ENCODE measurements around the gene MC2R.

MC2R gene

DNA sequence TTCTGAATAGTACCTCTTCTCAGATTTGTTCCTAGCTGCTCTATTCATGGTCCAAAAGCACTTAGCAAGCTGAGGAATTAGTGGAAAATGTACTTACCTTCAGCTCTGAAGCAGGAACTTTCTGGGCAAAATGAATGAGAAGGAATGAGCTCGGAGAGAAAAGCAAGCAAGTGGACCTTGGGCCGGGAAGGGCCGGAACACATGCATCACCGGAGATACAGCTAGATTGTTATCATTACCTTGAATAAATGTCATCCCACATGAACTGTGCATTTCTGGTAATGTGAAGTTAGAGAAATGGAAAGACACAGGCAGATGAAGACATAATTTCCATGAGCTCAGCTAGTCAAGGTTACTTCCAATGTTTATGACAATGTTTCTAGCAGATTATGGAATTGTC is at the start of gene MC2R:
MC2R (minus strand) TSS at position 146 of the 400 bp plus-strand sequence. CDS start 30,018 bp downstream, outside the sequence.
- no peak for DNase-seq

DNA sequence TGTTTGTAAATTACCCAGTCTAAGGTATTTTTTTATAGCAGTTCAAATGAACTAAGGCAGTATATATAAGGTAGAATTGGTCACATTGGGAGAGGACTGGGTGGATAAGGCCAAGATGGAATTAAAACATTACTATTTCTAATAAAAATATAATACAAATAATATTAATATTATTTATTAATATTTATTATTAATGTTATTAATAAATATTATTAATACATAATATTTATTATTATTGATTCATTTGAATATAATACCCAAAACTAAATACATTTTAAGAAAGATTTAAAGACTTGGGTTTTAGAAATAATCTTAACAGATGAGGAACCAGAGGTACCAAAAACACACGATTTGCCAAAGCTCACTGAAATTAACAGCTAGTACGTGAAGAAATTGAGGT is 30.5 kb upstream of the MC2R start:
- DNase-seq, result no peak

DNA sequence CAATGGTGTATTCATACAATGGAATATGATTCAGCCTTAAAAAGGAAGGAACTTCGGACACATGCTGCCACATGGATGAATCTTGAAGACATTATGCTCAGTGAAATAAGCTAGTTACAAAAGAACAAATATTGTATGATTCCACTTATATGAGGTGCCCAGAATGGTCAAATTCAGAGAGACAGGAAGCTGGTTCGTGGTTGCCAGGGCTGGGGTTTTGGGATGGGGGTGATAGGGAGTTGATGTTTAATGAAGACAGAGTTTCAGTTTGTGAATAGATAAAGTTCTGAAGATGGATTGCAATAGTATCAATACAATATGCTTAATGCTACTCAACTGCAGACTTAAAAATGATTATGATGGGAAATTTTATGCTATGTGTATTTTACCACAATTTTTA is 28.0 kb upstream of the MC2R start:
- no peak for DNase-seq

DNA sequence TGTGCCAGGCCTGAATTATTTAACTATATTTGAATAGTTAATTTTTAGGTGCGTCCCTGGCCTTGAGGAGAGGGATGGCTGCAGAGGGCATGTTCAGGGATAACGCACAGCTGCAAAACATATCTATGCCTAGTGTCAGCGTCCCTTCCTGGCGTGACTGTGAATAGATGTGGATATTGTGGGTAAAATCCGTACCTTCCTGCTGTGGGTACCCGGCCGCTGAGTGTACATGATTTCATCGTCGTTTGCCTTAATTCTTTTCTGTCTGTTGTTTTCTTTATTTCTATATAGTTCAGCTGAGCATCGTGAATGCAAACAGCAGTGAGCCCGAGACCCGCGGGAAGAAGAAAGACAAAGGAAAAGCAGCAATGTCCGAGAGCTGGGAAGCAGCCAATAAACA is 25.0 kb upstream of the MC2R start:
- DNase-seq, result no peak

DNA sequence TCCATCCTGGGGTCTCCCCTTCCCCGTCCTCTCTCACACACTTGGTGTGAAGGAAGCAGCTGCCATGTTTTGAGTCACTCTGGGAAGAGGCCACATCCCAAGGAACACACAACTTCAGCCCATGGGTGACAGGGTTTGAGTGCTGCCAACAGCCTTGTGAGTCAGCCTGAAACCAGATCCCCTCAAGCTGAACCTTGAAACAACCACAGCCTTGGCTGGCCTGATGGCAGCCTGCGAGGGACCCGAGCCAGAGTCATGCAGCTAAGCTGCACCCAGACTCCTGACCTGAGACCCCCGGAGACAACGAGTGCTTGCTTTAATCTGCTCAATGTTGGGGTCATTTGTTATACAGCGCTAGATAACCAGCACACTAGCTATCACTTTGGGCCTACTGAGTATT is 19.3 kb upstream of the MC2R start:
- DNase-seq, result no peak

DNA sequence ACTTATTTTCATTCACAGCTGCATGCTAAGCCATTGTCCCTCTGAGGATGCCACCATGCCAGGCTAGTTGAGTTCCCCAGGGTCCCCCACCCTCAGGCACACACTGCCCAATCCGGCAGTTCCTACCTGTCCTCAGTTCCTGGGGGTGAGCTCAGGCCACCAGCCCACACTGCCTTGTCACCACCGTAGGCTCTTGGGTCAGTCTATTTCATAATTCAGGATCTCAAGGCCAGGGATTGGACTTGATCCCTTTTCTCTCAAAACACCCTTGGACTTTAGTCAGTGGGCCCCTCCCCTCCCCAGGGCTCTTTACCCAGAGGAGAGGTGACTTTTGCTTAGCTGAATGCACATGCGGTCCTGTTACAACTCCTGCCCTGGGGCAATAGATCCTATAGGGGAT is 18.7 kb upstream of the MC2R start:
- DNase-seq, result no peak

DNA sequence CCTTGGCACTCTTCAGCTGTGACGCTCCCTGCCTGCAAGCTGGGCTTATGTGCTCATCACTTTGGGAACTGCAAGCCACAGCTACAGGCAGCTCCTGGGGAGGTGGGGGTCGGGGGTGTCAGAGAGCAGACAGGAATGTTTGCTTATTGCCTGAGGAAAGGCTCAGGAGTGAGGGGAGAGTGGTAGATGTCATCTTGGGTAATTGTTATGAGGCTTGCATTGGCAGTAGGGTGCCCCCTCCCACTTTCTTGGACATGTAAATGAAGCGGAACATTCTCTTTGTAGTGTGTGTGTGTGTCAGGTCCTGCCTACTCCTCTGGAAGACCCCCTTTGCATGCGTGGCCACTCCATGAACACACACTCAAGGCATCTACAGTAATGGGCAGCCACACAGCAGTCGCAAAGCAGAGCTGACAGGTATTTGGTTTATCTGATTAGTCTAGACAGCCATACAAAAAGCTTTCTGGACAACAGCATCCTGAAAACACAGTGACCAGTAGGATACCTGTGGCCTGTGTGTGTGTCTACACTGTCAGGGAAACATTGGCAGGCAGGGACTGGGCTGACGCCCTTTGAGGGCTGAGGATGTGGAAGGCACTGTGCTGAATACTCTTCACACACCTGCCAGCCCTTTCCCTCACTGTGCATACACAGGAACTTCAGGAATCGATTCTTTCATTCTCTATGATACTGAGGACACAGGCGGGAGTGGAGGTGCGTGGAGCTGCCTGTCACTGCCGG is 17.1 kb upstream of the MC2R start:
- no peak for DNase-seq

DNA sequence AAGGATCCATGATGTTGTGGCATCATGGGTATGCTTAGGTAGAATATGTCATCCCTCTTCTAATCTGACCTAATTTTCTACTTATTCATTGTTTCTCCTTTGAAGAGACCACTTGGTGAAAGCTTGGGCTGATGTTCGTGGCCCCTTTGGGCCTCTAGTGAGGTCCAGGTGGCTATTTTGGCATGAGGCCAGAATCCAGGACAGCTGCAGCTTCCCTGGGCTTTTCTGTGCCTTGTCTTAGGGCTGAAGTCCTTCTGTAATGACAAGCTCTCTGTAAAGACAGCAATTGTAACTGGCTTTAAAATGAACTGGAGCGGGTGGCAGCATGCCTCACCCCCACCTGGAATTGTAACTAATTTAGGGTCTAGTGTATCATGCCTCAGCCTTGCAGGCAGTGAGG is 15.6 kb upstream of the MC2R start:
- no peak for DNase-seq

DNA sequence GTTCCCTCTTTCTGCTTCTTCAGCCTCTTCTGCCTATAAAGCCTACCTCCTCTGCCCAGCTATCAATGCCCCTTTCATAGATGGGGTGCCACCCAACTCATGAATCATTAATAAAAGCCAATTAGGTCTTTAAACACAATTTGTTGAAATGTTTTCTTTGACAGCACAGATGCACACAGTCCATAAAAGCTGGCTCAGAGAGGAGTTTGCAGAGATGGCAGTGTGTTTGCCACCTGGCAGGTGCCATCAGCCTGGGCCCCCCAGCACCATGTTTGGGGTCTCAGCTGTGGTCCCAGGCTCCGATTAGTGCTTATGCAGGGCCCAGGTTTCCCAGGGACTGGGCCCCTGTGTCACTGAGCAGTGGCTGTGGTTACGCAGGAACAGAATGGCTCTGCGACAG is 7.9 kb upstream of the MC2R start:
- no peak for DNase-seq

DNA sequence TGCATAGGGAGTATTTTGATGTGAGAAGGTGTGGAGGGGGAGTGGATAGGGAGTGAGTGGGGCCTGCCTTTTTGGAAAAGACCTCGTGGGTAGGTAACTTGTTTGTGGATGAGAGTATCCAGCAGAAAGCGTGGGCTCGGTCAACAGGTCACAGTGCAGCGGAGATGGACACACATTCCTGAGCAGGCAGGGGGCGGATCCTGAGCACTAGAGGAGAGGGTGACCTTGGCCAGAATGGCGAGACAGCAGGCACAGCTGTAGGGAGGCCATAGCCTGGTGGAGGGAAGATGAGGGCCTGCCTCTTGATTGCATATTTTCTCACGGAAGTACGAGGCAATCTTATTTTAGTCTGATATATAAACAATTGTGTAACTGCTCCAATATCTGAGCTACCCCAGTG is 3.6 kb upstream of the MC2R start:
- no peak for DNase-seq

DNA sequence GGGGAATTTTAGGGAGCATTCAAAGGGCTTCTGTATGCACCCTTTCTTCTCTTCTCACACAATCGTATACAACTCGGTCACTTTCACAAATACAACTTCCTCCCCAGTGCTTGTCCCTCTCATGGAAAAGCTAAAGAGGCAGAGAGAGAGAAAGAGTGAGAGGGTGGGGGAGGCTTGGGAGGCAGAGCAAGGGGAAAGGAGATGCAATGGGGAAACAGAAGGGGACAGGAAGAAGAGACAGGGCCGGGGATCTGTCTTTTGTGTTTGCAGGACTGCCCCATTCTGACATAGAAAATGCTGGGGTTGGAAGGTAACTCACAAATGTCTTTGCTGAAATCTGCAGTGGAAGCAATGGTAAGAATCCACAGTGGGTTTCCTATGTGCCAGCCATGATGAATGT is 2.1 kb upstream of the MC2R start:
- no peak for DNase-seq

DNA sequence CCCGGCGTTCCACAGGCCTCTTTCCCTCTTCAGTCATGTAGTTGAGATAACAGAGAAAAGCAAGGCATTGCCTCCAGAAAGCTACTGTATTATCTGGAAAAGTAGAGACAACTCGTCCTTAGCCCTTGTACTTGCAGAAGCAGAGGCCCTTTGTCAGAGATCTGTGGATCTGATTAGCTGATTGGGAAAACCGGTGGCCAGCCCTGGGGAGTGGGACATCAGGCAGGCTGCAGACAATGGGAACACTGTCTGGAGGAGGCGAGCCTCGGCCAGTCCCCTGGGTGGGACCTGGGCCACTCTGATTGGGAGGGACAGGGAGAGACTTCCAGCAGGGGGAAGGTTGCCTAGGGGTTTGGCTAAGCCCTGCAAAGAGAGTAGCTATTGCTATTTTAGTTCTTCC is 1.2 kb upstream of the MC2R start:
- DNase-seq, result no peak

DNA sequence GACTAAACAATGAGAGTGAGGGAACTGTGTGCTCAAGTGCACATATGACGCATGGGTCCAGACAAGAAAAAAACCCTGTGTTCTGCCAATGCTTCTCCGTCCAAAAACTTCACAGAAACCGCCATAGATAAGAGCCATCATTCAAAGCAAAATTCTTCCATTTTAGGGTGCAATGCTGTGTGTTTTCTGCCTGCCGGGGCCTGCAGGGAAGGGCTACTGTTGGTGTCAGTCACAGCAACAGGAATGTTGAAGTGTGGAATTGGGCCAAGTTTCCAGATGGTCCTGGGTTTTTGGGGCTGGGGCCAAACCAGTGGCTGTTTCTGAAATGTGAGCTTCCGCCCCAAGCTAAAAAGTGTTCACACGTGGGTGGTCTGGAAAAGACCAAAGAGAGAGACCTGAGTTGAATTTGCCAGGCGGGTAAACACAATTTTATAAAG is 677 bp upstream of the MC2R start:
- no peak for DNase-seq

DNA sequence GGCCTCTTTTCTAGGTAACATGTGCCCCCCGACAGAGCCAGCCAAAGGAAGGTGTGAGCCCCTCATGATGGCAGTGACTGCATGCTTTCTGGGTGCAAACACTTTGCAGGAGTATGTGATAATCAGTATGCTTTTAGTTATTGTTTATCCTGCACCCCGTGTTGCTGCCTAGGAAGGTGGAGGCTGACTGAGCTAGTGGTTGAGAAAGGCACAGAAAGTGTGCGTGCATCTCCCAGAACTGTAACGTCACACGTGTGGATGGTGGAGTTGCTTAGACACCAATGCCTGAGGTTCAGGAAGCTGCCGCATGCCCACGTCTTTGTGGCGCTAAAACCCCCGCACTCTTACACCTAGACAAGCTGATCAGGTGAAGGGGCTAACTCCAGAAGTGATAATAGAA is 580 bp downstream of the MC2R start:
- no peak for DNase-seq

DNA sequence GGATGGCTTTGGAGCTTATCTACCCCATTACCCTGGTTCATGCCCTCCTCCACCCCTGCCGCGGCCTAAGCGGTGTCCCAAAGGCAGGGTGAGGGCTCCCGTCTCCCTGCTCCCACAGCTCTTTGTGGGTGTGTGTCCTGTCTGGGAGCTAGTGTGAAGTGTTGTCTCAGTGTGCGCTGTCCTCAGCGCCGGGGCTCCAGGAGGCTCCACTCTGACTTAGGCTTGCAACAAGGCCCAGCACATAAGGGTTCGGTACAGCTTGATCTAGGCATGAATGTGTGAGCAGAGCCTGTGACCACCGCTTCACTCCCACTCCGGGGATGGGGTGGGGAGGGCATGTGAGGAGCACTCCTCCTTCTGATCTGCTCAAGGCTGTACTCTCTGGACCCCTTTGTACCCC is 1.2 kb downstream of the MC2R start:
- no peak for DNase-seq

DNA sequence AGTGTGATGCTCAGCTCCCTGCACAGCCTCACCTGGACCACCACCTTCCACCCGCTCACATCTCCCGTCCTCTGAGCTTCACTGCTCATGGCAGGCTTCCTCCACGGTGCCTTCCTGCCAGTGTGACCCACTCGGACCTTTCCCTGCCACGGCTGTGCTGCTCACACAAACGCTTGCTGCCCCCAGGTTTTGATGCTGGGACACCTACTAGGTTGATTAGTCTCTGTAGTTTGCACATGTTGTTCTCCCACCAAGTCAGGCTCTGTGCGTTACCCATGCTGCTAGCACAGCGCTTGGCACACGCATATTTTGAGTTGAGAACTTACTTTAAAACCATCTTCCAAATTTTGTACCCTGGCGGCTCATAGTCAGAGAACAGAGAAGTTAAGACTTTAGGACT is 2.1 kb downstream of the MC2R start:
- no peak for DNase-seq

DNA sequence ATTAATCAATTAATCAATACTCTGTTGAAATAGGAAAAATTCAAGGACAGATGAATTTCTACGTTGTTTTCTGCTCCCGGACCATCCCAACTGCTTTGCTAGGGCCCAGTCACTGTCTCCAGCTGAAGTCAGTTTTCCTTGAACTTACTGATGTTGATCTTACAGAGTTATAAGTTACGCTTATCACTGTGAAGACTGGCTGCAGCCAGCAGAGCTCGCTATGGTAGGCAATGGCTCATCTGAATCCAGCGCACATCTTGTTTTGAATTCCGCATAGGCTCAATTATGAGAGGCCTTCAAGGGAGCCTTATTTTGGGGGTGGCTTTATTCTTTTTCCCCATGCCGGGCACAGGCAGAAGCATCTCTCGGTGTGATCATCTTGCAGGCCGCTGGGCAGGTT is 2.7 kb downstream of the MC2R start:
- DNase-seq, result no peak

DNA sequence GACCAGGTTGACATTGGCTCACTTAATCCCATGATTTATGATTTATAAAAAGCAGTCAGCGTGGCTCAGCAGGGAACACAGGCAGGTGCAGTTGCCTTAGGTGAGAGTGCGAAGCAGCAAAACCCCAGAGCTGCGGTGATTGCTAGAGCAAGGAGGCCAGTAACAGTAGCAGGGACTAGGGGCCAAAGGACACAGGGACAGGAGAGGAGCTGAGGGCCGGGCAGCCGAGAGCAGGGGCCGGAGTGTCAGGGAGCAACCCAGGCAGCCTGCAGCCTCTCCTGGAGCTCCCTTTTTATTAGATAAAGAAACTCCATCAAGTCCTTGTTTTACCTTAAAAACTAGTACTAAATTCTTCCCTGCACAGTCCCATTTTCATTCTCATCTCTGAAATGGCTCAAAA is 4.3 kb downstream of the MC2R start:
- DNase-seq, result no peak

DNA sequence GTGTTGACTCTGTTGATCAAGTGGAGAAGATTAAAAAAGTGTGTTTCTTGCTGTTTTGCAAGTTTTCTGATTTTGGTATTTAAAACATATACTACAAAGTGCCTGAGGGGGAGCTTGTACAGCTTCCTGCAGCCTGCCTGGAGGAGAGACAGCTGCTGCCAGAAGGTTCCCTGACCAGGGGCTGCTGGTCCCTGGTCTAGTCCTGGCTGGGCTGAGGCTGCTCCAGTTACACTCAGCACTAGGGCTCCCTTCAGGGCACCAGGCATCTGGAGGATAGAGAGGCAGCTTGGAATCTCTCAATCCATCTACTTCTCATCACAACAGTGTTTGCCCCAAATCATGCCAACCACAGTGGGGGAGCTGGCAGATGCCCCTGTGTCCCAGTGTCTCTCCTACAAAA is 4.8 kb downstream of the MC2R start:
- DNase-seq, result no peak

DNA sequence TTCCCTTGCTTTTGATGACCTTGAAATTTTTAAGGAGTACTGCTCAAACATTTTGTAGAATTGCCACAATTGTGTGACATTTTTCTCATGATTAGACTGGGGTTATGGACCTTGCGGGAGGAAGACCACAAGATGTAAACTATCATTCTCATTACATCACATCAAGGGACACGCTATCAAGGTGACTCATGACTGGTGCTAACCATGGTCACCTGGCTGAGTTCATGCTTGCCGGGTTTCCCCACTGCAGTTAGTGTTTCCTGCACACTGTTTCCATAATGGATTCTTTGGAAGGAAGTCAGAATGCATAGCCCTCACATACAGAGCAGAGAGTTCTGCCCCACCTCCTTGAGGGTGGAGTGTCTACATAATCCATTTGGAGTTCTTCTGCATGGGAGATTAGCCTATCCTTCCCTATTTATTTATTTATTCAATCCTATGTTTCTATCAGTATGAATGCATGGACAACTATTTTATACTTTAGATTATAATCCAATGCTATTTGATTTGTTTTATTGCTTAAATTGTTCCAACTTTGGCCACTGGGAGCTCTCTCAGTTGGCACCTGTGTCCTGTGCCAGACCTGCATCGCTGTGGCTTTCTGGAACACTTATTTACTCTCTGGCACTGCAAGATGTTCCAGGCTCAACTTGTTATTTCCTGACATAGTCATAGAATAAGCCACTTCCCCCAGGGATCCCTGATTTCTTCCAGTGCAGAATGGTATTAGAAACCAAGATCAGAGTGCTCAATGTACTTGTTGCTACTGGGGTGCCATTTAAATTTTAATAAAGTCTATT is 6.0 kb downstream of the MC2R start:
- DNase-seq, result no peak

DNA sequence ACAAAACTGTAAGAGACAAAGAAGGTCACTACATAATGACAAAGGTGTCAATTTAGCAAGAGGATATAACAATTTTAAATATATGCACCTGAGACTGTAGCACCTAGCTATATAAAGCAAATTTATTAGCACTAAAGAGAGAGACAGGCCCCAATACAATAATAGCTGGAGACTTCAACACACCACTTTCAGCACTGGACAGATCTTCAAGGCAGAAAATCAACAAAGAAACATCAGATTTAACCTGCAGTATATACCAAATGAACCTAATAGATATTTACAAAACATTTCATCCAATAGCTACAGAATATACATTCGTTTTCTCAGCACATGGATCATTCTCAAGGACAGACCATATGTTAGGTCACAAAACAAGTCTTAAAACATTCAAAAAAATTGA is 14.7 kb downstream of the MC2R start:
- no peak for DNase-seq

DNA sequence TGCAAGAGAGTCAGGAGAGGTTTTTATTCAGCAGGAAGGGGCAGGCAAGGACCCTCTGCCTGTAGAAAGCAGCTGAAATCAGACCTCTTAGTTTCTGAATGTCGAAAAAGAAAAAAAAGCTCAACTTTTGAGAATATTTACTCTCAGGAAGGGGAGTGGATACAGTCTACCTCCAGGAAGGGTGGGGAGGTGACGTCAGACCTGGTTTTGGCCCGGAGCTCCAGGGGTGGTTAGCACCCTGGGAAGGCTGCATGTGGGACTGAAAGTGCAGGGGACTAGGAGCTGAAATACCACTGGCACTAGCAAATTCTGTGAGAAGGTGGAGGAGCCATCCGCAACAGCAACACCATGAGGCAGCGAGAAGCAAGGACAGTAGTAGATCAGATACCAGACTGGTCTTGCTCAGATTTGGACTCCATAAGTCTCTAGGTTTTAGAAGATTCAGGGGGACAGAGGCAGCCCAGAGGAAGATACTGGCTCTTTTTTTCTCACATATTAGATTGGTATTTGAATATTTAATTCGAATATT is 19.8 kb downstream of the MC2R start:
- no peak for DNase-seq

DNA sequence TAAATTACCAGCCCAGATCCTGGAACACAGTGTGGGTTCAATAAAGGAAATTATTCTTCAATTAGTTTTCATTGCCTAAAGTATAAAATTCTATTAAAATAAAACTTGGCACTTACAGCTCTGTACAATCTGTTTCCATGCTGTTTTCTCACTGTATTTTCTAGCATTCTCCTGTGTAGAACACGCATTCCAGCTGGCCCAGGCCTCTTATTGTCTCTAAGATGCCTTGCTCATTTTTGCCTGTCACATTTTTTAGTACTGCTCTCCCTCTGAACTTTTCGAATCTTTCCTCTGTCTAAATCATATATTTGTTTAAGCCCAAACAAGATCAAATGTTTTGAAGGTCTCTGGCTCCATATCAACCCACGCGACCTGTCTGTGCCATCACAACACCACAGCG is 20.8 kb downstream of the MC2R start:
- no peak for DNase-seq

DNA sequence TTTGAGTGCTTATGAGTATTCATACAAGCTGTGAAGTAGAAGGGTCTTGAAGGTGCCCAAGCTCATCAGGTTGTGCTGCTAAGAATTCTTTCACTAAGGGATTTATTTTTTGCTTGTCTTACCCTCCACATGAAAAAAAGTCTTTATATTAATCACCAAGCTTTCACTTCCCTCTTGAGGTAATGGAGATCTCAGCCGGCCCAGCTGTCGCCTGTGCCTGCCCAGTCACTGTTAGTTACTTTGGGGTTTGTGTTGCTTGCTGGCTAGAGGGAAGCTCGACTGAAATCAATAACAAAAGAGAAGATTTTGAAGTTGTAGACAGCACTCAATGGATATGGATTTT is 21.9 kb downstream of the MC2R start:
- DNase-seq, result no peak

DNA sequence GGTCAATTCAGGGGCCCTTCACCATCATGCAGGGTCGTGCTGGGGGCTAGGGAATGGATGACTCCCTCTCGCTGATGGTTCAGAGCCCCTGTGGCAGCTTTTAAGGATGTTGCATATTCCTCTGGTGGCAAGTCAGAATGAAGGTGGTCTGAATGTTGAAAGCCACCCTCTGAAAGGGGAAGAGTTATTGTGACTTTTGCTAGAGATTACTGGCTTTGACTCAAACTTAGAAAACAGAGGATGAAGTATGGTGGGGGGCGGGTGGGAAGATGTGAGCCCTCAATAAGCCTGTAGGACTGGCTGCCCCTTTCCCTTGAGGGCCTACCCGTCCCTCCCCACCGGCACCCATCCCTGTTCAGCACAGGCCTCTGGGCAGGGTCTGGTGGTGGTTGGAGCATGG is 23.2 kb downstream of the MC2R start:
- no peak for DNase-seq
